SU-DHL-6 (cell line): ENCODE data around the gene TENM4.

Experiments
- CTCF ChIP-seq: fragments of 200-600 bp; sonication (generic); IDR thresholded peaks from one replicate; pipeline ENCODE4 v1.5.1; 2017; ENCODE audit warnings: antibody characterized with exemption, mild to moderate bottlenecking, low read length, moderate library complexity; ENCODE audit not compliant: insufficient read depth, poor library complexity, severe bottlenecking
- EZH2phosphoT487 ChIP-seq: fragments of 200-600 bp; sonication (generic), shearing (Covaris generic); conservative IDR thresholded peaks from 2 replicates; pipeline ENCODE4 v1.6.1; 2018; ENCODE audit warnings: mild to moderate bottlenecking, antibody characterized with exemption, low read length, moderate library complexity, mixed read lengths

- TF ChIP-seq CTCF = no peak
- no peak for TF ChIP-seq EZH2phosphoT487
These were observed 324.2 kb downstream of the TENM4 start for GRCh38 chr11:79116600-79116999.
